Liver (tissue), 9 donors: ENCODE measurements around the gene RFX8. TPM values are rescaled to one million over a fixed set of nuclear protein-coding genes. Genes with fewer than 3 reads are reported as not detected.

Experiments
- DNase-seq: peaks from one replicate; pipeline ENCODE4 v3.0.0-alpha.2; 2017; ENCODE audit warnings: low spot score
- H3K27ac ChIP-seq, 2 donors: one replicate each; pipeline ENCODE4 v1.7.0; 2013; ENCODE audit warnings: inconsistent platforms in 2 of 2, low read length in 2 of 2, control low read depth in 1 of 2, low read depth in 1 of 2, mild to moderate bottlenecking in 1 of 2
- H3K27me3 ChIP-seq, 4 donors: one replicate each; pipeline versions ENCODE4 v1.6.1 to v1.7.0; 2013; ENCODE audit warnings: low read length in 3 of 4, inconsistent platforms in 1 of 4, mild to moderate bottlenecking in 1 of 4, moderate library complexity in 1 of 4; ENCODE audit not compliant: control insufficient read depth in 4 of 4, insufficient read depth in 4 of 4
- H3K36me3 ChIP-seq, 4 donors: one replicate each; pipeline versions ENCODE4 v1.6.1 to v1.7.0; 2013; ENCODE audit warnings: low read length in 3 of 4, mild to moderate bottlenecking in 3 of 4, low read depth in 1 of 4, moderate library complexity in 1 of 4; ENCODE audit not compliant: control insufficient read depth in 4 of 4, insufficient read depth in 3 of 4
- H3K4me1 ChIP-seq, 4 donors: one replicate each; pipeline versions ENCODE4 v1.6.1 to v1.7.0; 2013; ENCODE audit warnings: low read length in 3 of 4, mild to moderate bottlenecking in 3 of 4, moderate library complexity in 1 of 4; ENCODE audit not compliant: control insufficient read depth in 4 of 4, insufficient read depth in 4 of 4
- H3K4me3 ChIP-seq, 3 donors: one replicate each; pipeline versions ENCODE4 v1.6.1 to v1.7.0; 2013; ENCODE audit warnings: low read length in 3 of 3, control low read depth in 1 of 3, low read depth in 1 of 3, mild to moderate bottlenecking in 1 of 3
- H3K9ac ChIP-seq, 2 donors: one replicate each; pipeline ENCODE4 v1.7.0; 2013; ENCODE audit warnings: low read length in 2 of 2, mild to moderate bottlenecking in 2 of 2, moderate library complexity in 2 of 2, control low read depth in 1 of 2, low read depth in 1 of 2
- H3K9me3 ChIP-seq, 4 donors: one replicate each; pipeline versions ENCODE4 v1.6.1 to v1.7.0; 2013; ENCODE audit warnings: low read length in 3 of 4; ENCODE audit not compliant: control insufficient read depth in 4 of 4
- ATF3 ChIP-seq: IDR thresholded peaks from 2 replicates; pipeline ENCODE4 v1.6.1; 2016; ENCODE audit warnings: antibody characterized with exemption
- CTCF ChIP-seq: fragments of 150-350 bp; IDR thresholded peaks from 2 replicates; pipeline ENCODE4 v1.5.1; 2017; ENCODE audit warnings: improper control_type of control experiment, low read depth, low read length; ENCODE audit not compliant: missing input control
- EGR1 ChIP-seq, 2 donors: IDR thresholded peaks; 2 replicates each; pipeline ENCODE4 v1.6.1; 2016 to 2018; ENCODE audit warnings: antibody characterized with exemption in 2 of 2, low read depth in 2 of 2
- FOXA1 ChIP-seq: IDR thresholded peaks from 2 replicates; pipeline ENCODE4 v1.6.1; 2016; ENCODE audit warnings: antibody characterized with exemption
- FOXA2 ChIP-seq: IDR thresholded peaks from 2 replicates; pipeline ENCODE4 v1.6.1; 2016; ENCODE audit warnings: antibody characterized with exemption
- GABPA ChIP-seq, 2 donors: IDR thresholded peaks in 1 of 2; conservative IDR thresholded peaks in 1 of 2; 2 replicates each; pipeline ENCODE4 v1.6.1; 2016; ENCODE audit warnings: antibody characterized with exemption in 2 of 2, mild to moderate bottlenecking in 1 of 2, moderate library complexity in 1 of 2
- HNF4A ChIP-seq, 2 donors: conservative IDR thresholded peaks; 2 replicates each; pipeline ENCODE4 v1.6.1; 2016; ENCODE audit warnings: antibody characterized with exemption in 2 of 2, mild to moderate bottlenecking in 2 of 2
- HNF4G ChIP-seq: IDR thresholded peaks from 2 replicates; pipeline ENCODE4 v1.6.1; 2016; ENCODE audit warnings: antibody characterized with exemption
- JUND ChIP-seq, 2 donors: IDR thresholded peaks; 2 replicates each; pipeline ENCODE4 v1.6.1; 2016; ENCODE audit warnings: antibody characterized with exemption in 2 of 2
- MAX ChIP-seq: IDR thresholded peaks from 2 replicates; pipeline ENCODE4 v1.6.1; 2016; ENCODE audit warnings: antibody characterized with exemption
- NR2F2 ChIP-seq: IDR thresholded peaks from 2 replicates; pipeline ENCODE4 v1.6.1; 2016; ENCODE audit warnings: antibody characterized with exemption
- RAD21 ChIP-seq, 2 donors: IDR thresholded peaks; 2 replicates each; pipeline ENCODE4 v1.6.1; 2016; ENCODE audit warnings: antibody characterized with exemption in 2 of 2, mild to moderate bottlenecking in 2 of 2
- REST ChIP-seq: IDR thresholded peaks from 2 replicates; pipeline ENCODE4 v1.6.1; 2016; ENCODE audit warnings: antibody characterized with exemption, mild to moderate bottlenecking
- RXRA ChIP-seq, 2 donors: IDR thresholded peaks; 2 replicates each; pipeline ENCODE4 v1.6.1; 2017 to 2018; ENCODE audit warnings: antibody characterized with exemption in 2 of 2, mild to moderate bottlenecking in 1 of 2
- TAF1 ChIP-seq: conservative IDR thresholded peaks from 2 replicates; pipeline ENCODE4 v1.6.1; 2016; ENCODE audit warnings: antibody characterized with exemption, mild to moderate bottlenecking
- YY1 ChIP-seq: IDR thresholded peaks from 2 replicates; pipeline ENCODE4 v1.6.1; 2016; ENCODE audit warnings: antibody characterized with exemption, mild to moderate bottlenecking
- ZBTB33 ChIP-seq: IDR thresholded peaks from 2 replicates; pipeline ENCODE4 v1.6.1; 2016; ENCODE audit warnings: antibody characterized with exemption
- WGBS: extraction: QIAGEN DNeasy Blood & Tissue Kit; methylation state at CpG from one replicate; pipeline ENCODE4 v1.1.7; 2013; 5-methylcytosine and 5-hydroxymethylcytosine counted together
- polyA plus RNA-seq, 2 donors: library from polyadenylated mRNA; stranded (reverse) in 1 of 2; unstranded in 1 of 2; fragments of 200-250 nt in 1 of 2; fragments of >200 nt in 1 of 2; fragmentation: Nextera tagmentation in 1 of 2; extraction: Ambion mirVana in 1 of 2; gene quantifications; one replicate each; pipeline versions ENCODE4 v1.2.1 to v1.2.3, GENCODE V29; 2013 to 2015
- total RNA-seq, 2 donors: library from RNA; depleted of rRNA; stranded (reverse); fragments of >200 nt; gene quantifications; one replicate each; pipeline ENCODE4 v1.2.3, GENCODE V29; 2014
- donor health status: healthy.
- donor health status: healthy.
- donor health status: healthy.
- donor health status: healthy.
- donor health status: healthy.

The RFX8 gene
- total and polyA plus RNA-seq, 4 donors = 0.08 to 0.09 (median 0.09) TPM; not detected in 1

GRCh38 chr2:101367508-101367907 lies 107.4 kb downstream of the RFX8 start:
- no peak for TF ChIP-seq ATF3
- no peak for TF ChIP-seq FOXA2
- TF ChIP-seq MAX = no peak
- TF ChIP-seq YY1 = no peak
- Histone ChIP-seq H3K4me3 (no peak overlapping the region), H3K4me1 (no peaks in the 10 kb centered on the region), H3K36me3 (no peaks in the 10 kb centered on the region), H3K9me3 (no peaks in the 10 kb centered on the region), H3K9ac (no peak overlapping the region), H3K27ac (no peak overlapping the region), H3K27me3 (no peaks in the 10 kb centered on the region)
- WGBS = 93% methylated on average over 5 of the region's 5 CpGs
- DNase-seq = no peak

GRCh38 chr2:101364878-101365277 lies 110.0 kb downstream of the RFX8 start:
- no peak overlapping the region for H3K9ac ChIP-seq
- no peaks in the 10 kb centered on the region for H3K4me1 ChIP-seq
- no peak for DNase-seq
- TF ChIP-seq YY1 (no peak), FOXA1 (no peak)
- no peaks in the 10 kb centered on the region for H3K36me3 ChIP-seq
- 94% methylated on average over 7 of the region's 7 CpGs for WGBS
- no peak overlapping the region for H3K4me3 ChIP-seq
- H3K27ac ChIP-seq = no peak overlapping the region
- no peaks in the 10 kb centered on the region for H3K9me3 ChIP-seq
- no peaks in the 10 kb centered on the region for H3K27me3 ChIP-seq

GRCh38 chr2:101362777-101363176 lies 112.1 kb downstream of the RFX8 start:
- Histone ChIP-seq H3K36me3 (no peaks in the 10 kb centered on the region), H3K27ac (no peak overlapping the region), H3K4me1 (no peaks in the 10 kb centered on the region), H3K27me3 (no peaks in the 10 kb centered on the region), H3K9me3 (no peaks in the 10 kb centered on the region), H3K9ac (no peak overlapping the region), H3K4me3 (no peak overlapping the region)
- no peak for DNase-seq
- 79% methylated on average over 4 of the region's 4 CpGs for WGBS
- TF ChIP-seq NR2F2 (no peak), ATF3 (no peak), EGR1 (IDR thresholded peaks at IDR 0.05; ENCODE audit: low read depth in 2 of 2) (no peak), FOXA1 (no peak), FOXA2 (no peak), HNF4G (no peak), CTCF (no peak), GABPA (IDR thresholded peaks at IDR 0.05 in 1 of 2, conservative IDR thresholded peaks at IDR 0.05 in 1 of 2) (no peak), REST (no peak), ZBTB33 (no peak), RXRA (IDR thresholded peaks at IDR 0.05) (no peak), TAF1 (no peak), JUND (IDR thresholded peaks at IDR 0.05) (no peak), RAD21 (IDR thresholded peaks at IDR 0.05) (no peak), MAX (no peak), YY1 (no peak), HNF4A (conservative IDR thresholded peaks at IDR 0.05) (no peak)
